Breast epithelium (tissue), 3 donors: ENCODE results near the gene ACBD7.

Experiments used
- CTCF ChIP-seq, 3 donors: fragments of 450-650 bp; IDR thresholded peaks; one replicate each; pipeline ENCODE4 v1.5.1; 2016 to 2017; ENCODE audit warnings: antibody characterized with exemption in 3 of 3, mild to moderate bottlenecking in 3 of 3, moderate library complexity in 3 of 3
- POLR2A ChIP-seq: fragments of 450-650 bp; IDR thresholded peaks from one replicate; pipeline ENCODE4 v1.6.1; 2016; ENCODE audit warnings: antibody characterized with exemption, mild to moderate bottlenecking, moderate library complexity
- POLR2AphosphoS5 ChIP-seq, 3 donors: sonication (generic); formaldehyde crosslinking; IDR thresholded peaks; one replicate each; pipeline ENCODE4 v1.6.1; 2017; ENCODE audit warnings: antibody characterized with exemption in 3 of 3

DNA sequence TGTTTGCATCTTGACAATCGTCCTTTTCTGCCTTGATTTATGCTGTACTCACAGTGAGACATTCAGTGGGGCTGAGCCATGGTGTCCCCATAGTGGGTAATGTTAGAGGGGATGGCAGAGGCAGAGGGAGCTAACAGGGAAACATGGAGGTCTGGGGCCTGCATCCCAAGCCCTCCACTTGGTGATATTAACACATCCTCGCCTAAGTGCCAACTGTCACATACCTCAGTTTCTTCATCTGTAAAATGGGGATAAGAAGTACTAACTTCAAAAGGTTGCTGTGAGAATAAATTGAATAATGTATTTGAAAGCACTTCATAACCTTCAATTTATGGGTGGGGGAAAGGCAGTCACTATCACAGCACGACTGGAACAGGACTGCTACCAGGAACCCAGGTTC, 36.3 kb upstream of the ACBD7 start:
- TF ChIP-seq POLR2A, result no peak
- TF ChIP-seq CTCF (IDR thresholded peaks at IDR 0.05), result no peak
- no peak for TF ChIP-seq POLR2AphosphoS5 (IDR thresholded peaks at IDR 0.05)
